ENCODE measurements around the gene CCNG2.
A peak's percentile ranks its signal among the peaks of the same experiment; 100 is the strongest.

The CCNG2 gene

GRCh38 chr4:77148078-77148477 is 8.9 kb upstream of the CCNG2 start:
- Histone ChIP-seq H3K4me3 (ENCODE audit: low read length) (no peak overlapping the region), H3K23ac (ENCODE audit: low read length) (no peak overlapping the region), H3K79me1 (ENCODE audit: low read length) (no peaks in the 10 kb centered on the region), H3K56ac (ENCODE audit: low read length) (no peak overlapping the region), H3K79me2 (ENCODE audit: control insufficient read depth, insufficient read depth, low read length) (no peaks in the 10 kb centered on the region), H2AK5ac (ENCODE audit: low read length) (no peak overlapping the region), H3K4me2 (ENCODE audit: low read length) (no peak overlapping the region), H3K4ac (ENCODE audit: low read depth, low read length) (no peak overlapping the region), H4K5ac (ENCODE audit: low read length) (no peak overlapping the region), H3K27me3 (ENCODE audit: insufficient read depth, low read length, poor library complexity) (no peaks in the 10 kb centered on the region), H3K36me3 (ENCODE audit: control insufficient read depth, insufficient read depth, low read length) (no peaks in the 10 kb centered on the region), H3K18ac (ENCODE audit: low read length) (no peak overlapping the region), H3K27ac (ENCODE audit: low read depth, low read length) (no peak overlapping the region), H4K8ac (ENCODE audit: low read depth, low read length) (no peak overlapping the region), H2BK15ac (replicated peaks; ENCODE audit: low read depth) (no peak overlapping the region), H2BK5ac (ENCODE audit: low read length) (no peak overlapping the region), H3K9ac (ENCODE audit: low read length) (no peak overlapping the region), H2BK120ac (ENCODE audit: low read depth, low read length) (no peak overlapping the region), H3K4me1 (ENCODE audit: control insufficient read depth, low read depth, low read length) (no peaks in the 10 kb centered on the region)
- no peak for DNase-seq
- no CpG with 5 or more reads among the region's 2 CpGs for WGBS (ENCODE audit: extremely low coverage, insufficient coverage, low lambda C conversion rate)

- no peaks in the 10 kb centered on the region for H3K36me3 ChIP-seq (ENCODE audit: control insufficient read depth, insufficient read depth, low read length)
- no peak overlapping the region for H3K4me3 ChIP-seq (ENCODE audit: low read length)
- no peak overlapping the region for H2BK15ac ChIP-seq (replicated peaks; ENCODE audit: low read depth)
- H3K27me3 ChIP-seq (ENCODE audit: insufficient read depth, low read length, poor library complexity): no peaks in the 10 kb centered on the region
- H3K9ac ChIP-seq (ENCODE audit: low read length): no peak overlapping the region
- H2AK5ac ChIP-seq (ENCODE audit: low read length): no peak overlapping the region
- H2BK5ac ChIP-seq (ENCODE audit: low read length): no peak overlapping the region
- H3K79me2 ChIP-seq (ENCODE audit: control insufficient read depth, insufficient read depth, low read length): no peaks in the 10 kb centered on the region
- H4K5ac ChIP-seq (ENCODE audit: low read length): no peak overlapping the region
- WGBS (ENCODE audit: extremely low coverage, insufficient coverage, low lambda C conversion rate): no CpG with 5 or more reads among the region's 1 CpG
- no peak for DNase-seq
- no peak overlapping the region for H3K56ac ChIP-seq (ENCODE audit: low read length)
- H3K4ac ChIP-seq (ENCODE audit: low read depth, low read length): no peak overlapping the region
- H4K8ac ChIP-seq (ENCODE audit: low read depth, low read length): no peak overlapping the region
- H3K4me1 ChIP-seq (ENCODE audit: control insufficient read depth, low read depth, low read length): no peaks in the 10 kb centered on the region
- no peak overlapping the region for H3K27ac ChIP-seq (ENCODE audit: low read depth, low read length)
- H3K18ac ChIP-seq (ENCODE audit: low read length): no peak overlapping the region
- no peaks in the 10 kb centered on the region for H3K79me1 ChIP-seq (ENCODE audit: low read length)
- no peak overlapping the region for H3K4me2 ChIP-seq (ENCODE audit: low read length)
- no peak overlapping the region for H2BK120ac ChIP-seq (ENCODE audit: low read depth, low read length)
- no peak overlapping the region for H3K23ac ChIP-seq (ENCODE audit: low read length)
Measured at GRCh38 chr4:77149789-77150188, 7.2 kb upstream of the CCNG2 start.

GRCh38 chr4:77151241-77151640 is 5.8 kb upstream of the CCNG2 start:
- Histone ChIP-seq H3K4ac (ENCODE audit: low read depth, low read length) (no peak overlapping the region), H3K36me3 (ENCODE audit: control insufficient read depth, insufficient read depth, low read length) (no peaks in the 10 kb centered on the region), H3K23ac (ENCODE audit: low read length) (no peak overlapping the region), H4K5ac (ENCODE audit: low read length) (no peak overlapping the region), H3K4me2 (ENCODE audit: low read length) (no peak overlapping the region), H3K79me1 (ENCODE audit: low read length) (no peaks in the 10 kb centered on the region), H2BK15ac (replicated peaks; ENCODE audit: low read depth) (no peak overlapping the region), H3K79me2 (ENCODE audit: control insufficient read depth, insufficient read depth, low read length) (no peaks in the 10 kb centered on the region), H2BK120ac (ENCODE audit: low read depth, low read length) (no peak overlapping the region), H3K18ac (ENCODE audit: low read length) (no peak overlapping the region), H4K8ac (ENCODE audit: low read depth, low read length) (no peak overlapping the region), H3K9ac (ENCODE audit: low read length) (no peak overlapping the region), H3K4me3 (ENCODE audit: low read length) (no peak overlapping the region), H3K56ac (ENCODE audit: low read length) (no peak overlapping the region), H3K27me3 (ENCODE audit: insufficient read depth, low read length, poor library complexity) (no peaks in the 10 kb centered on the region), H2AK5ac (ENCODE audit: low read length) (no peak overlapping the region), H3K4me1 (ENCODE audit: control insufficient read depth, low read depth, low read length) (no peaks in the 10 kb centered on the region), H3K27ac (ENCODE audit: low read depth, low read length) (no peak overlapping the region), H2BK5ac (ENCODE audit: low read length) (no peak overlapping the region)
- DNase-seq: no peak
- WGBS (ENCODE audit: extremely low coverage, insufficient coverage, low lambda C conversion rate): no CpG with 5 or more reads among the region's 6 CpGs

- no peak overlapping the region for H3K4ac ChIP-seq (ENCODE audit: low read depth, low read length)
- peak; percentile 75 for DNase-seq
- no peaks in the 10 kb centered on the region for H3K27me3 ChIP-seq (ENCODE audit: insufficient read depth, low read length, poor library complexity)
- H3K4me3 ChIP-seq (ENCODE audit: low read length): no peak overlapping the region
- no peak overlapping the region for H2BK5ac ChIP-seq (ENCODE audit: low read length)
- H3K79me1 ChIP-seq (ENCODE audit: low read length): no peaks in the 10 kb centered on the region
- peaks cover 2% of the 10 kb centered on the region for H3K79me2 ChIP-seq (ENCODE audit: control insufficient read depth, insufficient read depth, low read length)
- no peak overlapping the region for H3K4me2 ChIP-seq (ENCODE audit: low read length)
- H3K56ac ChIP-seq (ENCODE audit: low read length): peak overlapping the region; percentile 34
- no peak overlapping the region for H2AK5ac ChIP-seq (ENCODE audit: low read length)
- H2BK120ac ChIP-seq (ENCODE audit: low read depth, low read length): no peak overlapping the region
- H3K23ac ChIP-seq (ENCODE audit: low read length): no peak overlapping the region
- no peak overlapping the region for H2BK15ac ChIP-seq (replicated peaks; ENCODE audit: low read depth)
- H4K5ac ChIP-seq (ENCODE audit: low read length): no peak overlapping the region
- H3K18ac ChIP-seq (ENCODE audit: low read length): no peak overlapping the region
- no peaks in the 10 kb centered on the region for H3K36me3 ChIP-seq (ENCODE audit: control insufficient read depth, insufficient read depth, low read length)
- H3K4me1 ChIP-seq (ENCODE audit: control insufficient read depth, low read depth, low read length): no peaks in the 10 kb centered on the region
- H4K8ac ChIP-seq (ENCODE audit: low read depth, low read length): no peak overlapping the region
- H3K27ac ChIP-seq (ENCODE audit: low read depth, low read length): no peak overlapping the region
- H3K9ac ChIP-seq (ENCODE audit: low read length): no peak overlapping the region
- WGBS (ENCODE audit: extremely low coverage, insufficient coverage, low lambda C conversion rate): no CpG with 5 or more reads among the region's 5 CpGs
Measured at GRCh38 chr4:77152421-77152820, 4.6 kb upstream of the CCNG2 start.

GRCh38 chr4:77153006-77153405 is 4.0 kb upstream of the CCNG2 start:
- Histone ChIP-seq H3K4me1 (ENCODE audit: control insufficient read depth, low read depth, low read length) (no peaks in the 10 kb centered on the region), H2BK15ac (replicated peaks; ENCODE audit: low read depth) (no peak overlapping the region), H3K4me3 (ENCODE audit: low read length) (no peak overlapping the region), H3K18ac (ENCODE audit: low read length) (no peak overlapping the region), H3K79me2 (ENCODE audit: control insufficient read depth, insufficient read depth, low read length) (peaks cover 4% of the 10 kb centered on the region), H2BK120ac (ENCODE audit: low read depth, low read length) (no peak overlapping the region), H3K9ac (ENCODE audit: low read length) (no peak overlapping the region), H4K8ac (ENCODE audit: low read depth, low read length) (no peak overlapping the region), H3K4me2 (ENCODE audit: low read length) (no peak overlapping the region), H3K56ac (ENCODE audit: low read length) (no peak overlapping the region), H2BK5ac (ENCODE audit: low read length) (no peak overlapping the region), H3K23ac (ENCODE audit: low read length) (no peak overlapping the region), H3K27me3 (ENCODE audit: insufficient read depth, low read length, poor library complexity) (no peaks in the 10 kb centered on the region), H3K79me1 (ENCODE audit: low read length) (no peaks in the 10 kb centered on the region), H2AK5ac (ENCODE audit: low read length) (no peak overlapping the region), H4K5ac (ENCODE audit: low read length) (no peak overlapping the region), H3K4ac (ENCODE audit: low read depth, low read length) (no peak overlapping the region), H3K27ac (ENCODE audit: low read depth, low read length) (no peak overlapping the region), H3K36me3 (ENCODE audit: control insufficient read depth, insufficient read depth, low read length) (no peaks in the 10 kb centered on the region)
- DNase-seq: no peak
- WGBS (ENCODE audit: extremely low coverage, insufficient coverage, low lambda C conversion rate): no CpG with 5 or more reads among the region's 3 CpGs

GRCh38 chr4:77154065-77154464 is 2.9 kb upstream of the CCNG2 start:
- H2BK120ac ChIP-seq (ENCODE audit: low read depth, low read length): no peak overlapping the region
- H3K4me3 ChIP-seq (ENCODE audit: low read length): no peak overlapping the region
- peaks cover 10% of the 10 kb centered on the region for H3K79me2 ChIP-seq (ENCODE audit: control insufficient read depth, insufficient read depth, low read length)
- H2BK15ac ChIP-seq (replicated peaks; ENCODE audit: low read depth): no peak overlapping the region
- no peak for DNase-seq
- H3K9ac ChIP-seq (ENCODE audit: low read length): no peak overlapping the region
- H3K4ac ChIP-seq (ENCODE audit: low read depth, low read length): no peak overlapping the region
- no peak overlapping the region for H3K23ac ChIP-seq (ENCODE audit: low read length)
- no peak overlapping the region for H3K18ac ChIP-seq (ENCODE audit: low read length)
- H2BK5ac ChIP-seq (ENCODE audit: low read length): no peak overlapping the region
- no peaks in the 10 kb centered on the region for H3K4me1 ChIP-seq (ENCODE audit: control insufficient read depth, low read depth, low read length)
- no peak overlapping the region for H3K4me2 ChIP-seq (ENCODE audit: low read length)
- no peak overlapping the region for H3K27ac ChIP-seq (ENCODE audit: low read depth, low read length)
- H2AK5ac ChIP-seq (ENCODE audit: low read length): no peak overlapping the region
- no peaks in the 10 kb centered on the region for H3K27me3 ChIP-seq (ENCODE audit: insufficient read depth, low read length, poor library complexity)
- no peak overlapping the region for H4K8ac ChIP-seq (ENCODE audit: low read depth, low read length)
- H3K56ac ChIP-seq (ENCODE audit: low read length): no peak overlapping the region
- H3K36me3 ChIP-seq (ENCODE audit: control insufficient read depth, insufficient read depth, low read length): no peaks in the 10 kb centered on the region
- no peaks in the 10 kb centered on the region for H3K79me1 ChIP-seq (ENCODE audit: low read length)
- H4K5ac ChIP-seq (ENCODE audit: low read length): no peak overlapping the region
